HepG2 (cell line): ENCODE measurements around the gene TEKT2. TPM values are rescaled to one million over a fixed set of nuclear protein-coding genes. Genes with fewer than 3 reads are reported as not detected.

Experiments
- ATAC-seq: fragments of 200-7000 bp; cut with Tn5 transposase; 3 replicates; pipeline ENCODE4 v1.9.1; 2020; ENCODE audit warnings: mild to moderate bottlenecking, moderate library complexity
- BruUV-seq: library from RNA; stranded (reverse); fragments of 400-500 nt; replicated peaks from 2 replicates; lab custom pipeline; 2021; lab: Mats Ljungman, UMichigan
- CTCF ChIA-PET: fragments of 300-600 bp; formaldehyde crosslinking; extraction: SDS; loops from one replicate; lab custom pipeline; 2021; ENCODE audit warnings: low total read pairs, inconsistent platforms, low intra/inter-chr PET ratio; lab: Yijun Ruan, JAX
- POLR2A ChIA-PET: fragments of 350-600 bp; sonication (Branson Sonifier 250); formaldehyde crosslinking; loops from one replicate; lab custom pipeline; 2020; ENCODE audit warnings: antibody characterized with exemption, inconsistent platforms; lab: Yijun Ruan, JAX
- DNase-seq: peaks from one replicate; pipeline ENCODE4 v3.0.0-alpha.2; 2015; ENCODE audit warnings: low spot score
- FAIRE-seq: peaks from 3 replicates; lab custom pipeline; 2011; peaks lifted over from hg19 to GRCh38; lab: Jason Lieb, UNC
- H2AFZ ChIP-seq: one replicate; pipeline ENCODE4 v1.6.1; 2011; ENCODE audit warnings: low read length, inconsistent platforms
- H3K27ac ChIP-seq: fragments of 300-600 bp; 3 replicates; pipeline ENCODE4 v1.8.0; 2011; ENCODE audit warnings: mixed run types, mild to moderate bottlenecking, mixed read lengths, low read length, inconsistent platforms; ENCODE audit not compliant: insufficient read depth; ENCODE audit errors: extremely low read length
- H3K27me3 ChIP-seq, 2 experiments: fragments of 200-600 bp in 1 of 2; 2 replicates in 1 of 2; 3 replicates in 1 of 2; pipeline versions ENCODE4 v1.6.0 to v1.8.0; 2011; ENCODE audit warnings: low read length in 2 of 2, mild to moderate bottlenecking in 2 of 2, moderate library complexity in 2 of 2, inconsistent platforms in 1 of 2; ENCODE audit not compliant: insufficient read depth in 2 of 2, control insufficient read depth in 1 of 2
- H3K36me3 ChIP-seq, 2 experiments: fragments of 200-600 bp in 1 of 2; replicated peaks in 1 of 2; 2 replicates in 1 of 2; 3 replicates in 1 of 2; pipeline versions ENCODE4 v1.5.1 to v1.8.0; 2011; ENCODE audit warnings: low read length in 2 of 2, inconsistent platforms in 1 of 2; ENCODE audit not compliant: insufficient read depth in 2 of 2, control insufficient read depth in 1 of 2
- H3K4me1 ChIP-seq: 2 replicates; pipeline ENCODE4 v1.5.1; 2012; ENCODE audit warnings: low read length, inconsistent platforms; ENCODE audit not compliant: insufficient read depth
- H3K4me2 ChIP-seq: 2 replicates; pipeline ENCODE4 v1.6.0; 2011; ENCODE audit warnings: low read depth, low read length, inconsistent platforms
- H3K4me3 ChIP-seq, 3 experiments: fragments of 200-600 bp in 1 of 3; sonication (generic), shearing (Covaris generic) in 1 of 3; replicated peaks in 1 of 3; 2 replicates each; pipeline ENCODE4 v1.5.1; 2011 to 2016; ENCODE audit warnings: low read length in 3 of 3, inconsistent platforms in 2 of 3, low read depth in 2 of 3, mild to moderate bottlenecking in 2 of 3, control low read depth in 1 of 3, mixed read lengths in 1 of 3; ENCODE audit not compliant: insufficient read depth in 1 of 3
- H3K79me2 ChIP-seq: one replicate; pipeline ENCODE4 v1.6.1; 2011; ENCODE audit warnings: low read length, inconsistent platforms; ENCODE audit not compliant: insufficient read depth
- H3K9ac ChIP-seq: 2 replicates; pipeline ENCODE4 v1.6.0; 2011; ENCODE audit warnings: mild to moderate bottlenecking, low read depth, low read length, inconsistent platforms; ENCODE audit not compliant: insufficient read depth
- H3K9me3 ChIP-seq: 2 replicates; pipeline ENCODE4 v1.5.1; 2012; ENCODE audit warnings: mild to moderate bottlenecking, low read length
- H4K20me1 ChIP-seq: 2 replicates; pipeline ENCODE4 v1.6.0; 2011; ENCODE audit warnings: inconsistent platforms, mild to moderate bottlenecking, low read length, moderate library complexity; ENCODE audit not compliant: insufficient read depth
- AGO1 ChIP-seq: fragments of 200-400 bp; formaldehyde crosslinking; IDR thresholded peaks from 2 replicates; pipeline ENCODE4 v1.6.1; 2017; ENCODE audit warnings: mild to moderate bottlenecking, low read depth, low read length, moderate library complexity; ENCODE audit not compliant: poor library complexity, severe bottlenecking
- AGO2 ChIP-seq: fragments of 200-400 bp; formaldehyde crosslinking; optimal IDR thresholded peaks from 2 replicates; pipeline ENCODE3; 2017; ENCODE audit warnings: mild to moderate bottlenecking, low read depth, low read length, moderate library complexity
- HNRNPLL ChIP-seq: fragments of 200-400 bp; formaldehyde crosslinking; IDR thresholded peaks from 2 replicates; pipeline ENCODE4 v1.6.1; 2017; ENCODE audit warnings: mild to moderate bottlenecking, low read depth, low read length; ENCODE audit not compliant: poor library complexity, severe bottlenecking
- NCOR1 ChIP-seq: fragments of 200-600 bp; sonication (generic); IDR thresholded peaks from 2 replicates; pipeline ENCODE4 v1.7.0; 2017; ENCODE audit warnings: antibody characterized with exemption, low read length, borderline replicate concordance
- NR2F6 ChIP-seq, 2 experiments: IDR thresholded peaks; 2 replicates each; pipeline ENCODE4 v1.6.1; 2016; ENCODE audit warnings: antibody characterized with exemption in 1 of 2, mild to moderate bottlenecking in 1 of 2
- RBFOX2 ChIP-seq: fragments of 200-400 bp; formaldehyde crosslinking; IDR thresholded peaks from 2 replicates; pipeline ENCODE4 v1.6.1; 2017; ENCODE audit warnings: low read depth, mild to moderate bottlenecking, low read length
- SMYD3 ChIP-seq: sonication (generic); formaldehyde crosslinking; IDR thresholded peaks from 2 replicates; pipeline ENCODE4 v1.8.1; 2023; ENCODE audit warnings: mild to moderate bottlenecking, missing genetic modification reagents
- SNAPC2 ChIP-seq: sonication (generic); formaldehyde crosslinking; IDR thresholded peaks from 2 replicates; pipeline ENCODE4 v1.8.1; 2022; ENCODE audit warnings: mild to moderate bottlenecking, missing genetic modification reagents
- WGBS: methylation state at CpG from one replicate; pipeline ENCODE4 v1.1.6; 2017; ENCODE audit warnings: low lambda C conversion rate; 5-methylcytosine and 5-hydroxymethylcytosine counted together
- in situ Hi-C: cut with HindIII; loops from 2 replicates; pipeline ENCODE4 v1.10.0; 2017; ENCODE audit warnings: low pct_unique_long_range_greater_than_20kb; ENCODE audit not compliant: extremely low pct_ligation_motif_present
- intact Hi-C: fragments of 100-400 bp; cut with micrococcal nuclease; formaldehyde crosslinking; loops from one replicate; pipeline ENCODE4 v1.10.0; 2022; ENCODE audit not compliant: unreplicated experiment
- polyA plus RNA-seq, 8 experiments: library from polyadenylated mRNA; depleted of rRNA in 3 of 8; stranded (reverse) in 7 of 8; unstranded in 1 of 8; fragments of >200 nt; fragmentation: Illumina TruSeq in 4 of 8; extraction: Trizol in 4 of 8; gene quantifications; 2 replicates each; pipeline versions ENCODE4 v1.2.1 to v1.2.3, GENCODE V29; 2011 to 2016; ENCODE audit warnings: low read depth in 4 of 8, missing spikeins in 1 of 8, mixed read lengths in 1 of 8; ENCODE audit not compliant: insufficient read depth in 1 of 8
- total RNA-seq, 5 experiments: library from RNA; depleted of rRNA; stranded (reverse); fragments of >200 nt; fragmentation: Illumina TruSeq; extraction: Trizol; gene quantifications; 2 replicates each; pipeline ENCODE4 v1.2.3, GENCODE V29; 2016; ENCODE audit warnings: low read depth in 1 of 5
- TF ChIP-seq, protein P1 (sequence below): sonication (generic); formaldehyde crosslinking; IDR thresholded peaks from 2 replicates; pipeline ENCODE4 v1.4.0; 2020; ENCODE audit warnings: missing genetic modification reagents
- TF ChIP-seq, protein P2 (sequence below): IDR thresholded peaks from 2 replicates; pipeline ENCODE4 v1.6.1; 2016; ENCODE audit warnings: missing genetic modification reagents, missing compliant biosample characterization
- TF ChIP-seq, protein P3 (sequence below): IDR thresholded peaks from 2 replicates; pipeline ENCODE4 v1.6.1; 2018; ENCODE audit warnings: missing genetic modification reagents
- TF ChIP-seq, protein P4 (sequence below): sonication (generic); formaldehyde crosslinking; IDR thresholded peaks from 2 replicates; pipeline ENCODE4 v1.5.1; 2020; ENCODE audit warnings: mild to moderate bottlenecking, missing genetic modification reagents, moderate library complexity

TEKT2 gene
- total and polyA plus RNA-seq, 2 of the 13 experiments (the other 11 are each of a cell fraction or from before 2014, with no cell fraction given) = 0.31 to 0.38 TPM

DNA sequence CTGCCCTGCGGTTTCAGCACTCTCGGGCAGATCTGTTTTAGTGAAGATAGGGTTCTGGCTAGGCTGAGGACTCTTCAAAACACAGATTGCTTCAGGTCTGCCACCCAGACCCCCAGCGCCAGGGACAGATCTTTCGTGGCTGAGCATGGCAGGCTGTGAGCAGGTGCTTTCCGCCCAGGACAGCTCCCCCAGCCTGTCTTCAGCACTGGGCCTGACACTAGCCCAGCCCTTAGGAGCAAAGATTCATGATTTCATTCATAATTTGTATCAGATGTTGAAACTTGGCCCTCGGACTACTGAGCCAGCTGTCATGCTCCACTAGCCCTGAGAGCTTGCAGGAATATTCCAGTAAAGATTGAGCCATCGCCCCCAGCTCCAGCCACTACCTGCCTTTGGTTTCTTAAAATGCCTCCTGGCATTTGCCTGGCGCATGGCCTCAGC lies 10.7 kb downstream of the TEKT2 start (continued):
- TF ChIP-seq, protein P1, sequence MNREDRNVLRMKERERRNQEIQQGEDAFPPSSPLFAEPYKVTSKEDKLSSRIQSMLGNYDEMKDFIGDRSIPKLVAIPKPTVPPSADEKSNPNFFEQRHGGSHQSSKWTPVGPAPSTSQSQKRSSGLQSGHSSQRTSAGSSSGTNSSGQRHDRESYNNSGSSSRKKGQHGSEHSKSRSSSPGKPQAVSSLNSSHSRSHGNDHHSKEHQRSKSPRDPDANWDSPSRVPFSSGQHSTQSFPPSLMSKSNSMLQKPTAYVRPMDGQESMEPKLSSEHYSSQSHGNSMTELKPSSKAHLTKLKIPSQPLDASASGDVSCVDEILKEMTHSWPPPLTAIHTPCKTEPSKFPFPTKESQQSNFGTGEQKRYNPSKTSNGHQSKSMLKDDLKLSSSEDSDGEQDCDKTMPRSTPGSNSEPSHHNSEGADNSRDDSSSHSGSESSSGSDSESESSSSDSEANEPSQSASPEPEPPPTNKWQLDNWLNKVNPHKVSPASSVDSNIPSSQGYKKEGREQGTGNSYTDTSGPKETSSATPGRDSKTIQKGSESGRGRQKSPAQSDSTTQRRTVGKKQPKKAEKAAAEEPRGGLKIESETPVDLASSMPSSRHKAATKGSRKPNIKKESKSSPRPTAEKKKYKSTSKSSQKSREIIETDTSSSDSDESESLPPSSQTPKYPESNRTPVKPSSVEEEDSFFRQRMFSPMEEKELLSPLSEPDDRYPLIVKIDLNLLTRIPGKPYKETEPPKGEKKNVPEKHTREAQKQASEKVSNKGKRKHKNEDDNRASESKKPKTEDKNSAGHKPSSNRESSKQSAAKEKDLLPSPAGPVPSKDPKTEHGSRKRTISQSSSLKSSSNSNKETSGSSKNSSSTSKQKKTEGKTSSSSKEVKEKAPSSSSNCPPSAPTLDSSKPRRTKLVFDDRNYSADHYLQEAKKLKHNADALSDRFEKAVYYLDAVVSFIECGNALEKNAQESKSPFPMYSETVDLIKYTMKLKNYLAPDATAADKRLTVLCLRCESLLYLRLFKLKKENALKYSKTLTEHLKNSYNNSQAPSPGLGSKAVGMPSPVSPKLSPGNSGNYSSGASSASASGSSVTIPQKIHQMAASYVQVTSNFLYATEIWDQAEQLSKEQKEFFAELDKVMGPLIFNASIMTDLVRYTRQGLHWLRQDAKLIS (CRISPR knock-in tag) = no peak

DNA sequence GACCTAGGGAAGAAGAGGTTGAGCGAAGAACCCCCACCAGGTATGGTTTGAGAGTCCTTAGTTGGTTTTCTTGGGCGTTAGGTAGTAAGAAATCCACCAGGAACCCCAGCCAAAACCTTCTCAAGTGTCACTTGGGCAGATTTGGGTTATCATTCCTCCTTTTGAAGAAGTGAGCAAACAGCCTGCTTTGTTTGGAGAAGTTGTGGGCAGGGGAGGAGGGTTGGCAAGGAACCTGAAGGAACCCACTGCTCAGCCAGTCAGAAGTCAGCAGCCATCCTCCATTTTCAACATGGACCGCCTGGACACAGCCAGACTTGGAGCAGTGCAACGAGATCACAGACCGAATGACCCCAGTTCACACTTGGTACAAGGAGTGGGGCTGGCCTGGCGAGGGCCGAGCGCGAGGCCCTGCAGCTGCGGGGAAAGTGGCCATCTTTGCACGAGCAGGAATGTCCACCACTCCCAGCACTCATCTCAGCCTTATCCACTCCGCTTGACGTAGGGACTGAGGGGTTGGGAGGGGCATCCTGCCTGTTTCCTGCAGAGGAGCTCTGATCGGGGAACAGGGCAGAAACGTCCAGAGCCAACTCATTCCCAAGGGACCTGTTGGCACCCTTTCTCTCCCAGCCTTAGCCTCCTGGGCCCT lies 12.0 kb downstream of the TEKT2 start:
- H3K27ac ChIP-seq = no peak overlapping the region
- no peak for DNase-seq
- H3K9me3 ChIP-seq = no peaks in the 10 kb centered on the region
- peaks cover 6% of the 10 kb centered on the region for H3K79me2 ChIP-seq
- no peak overlapping the region for H3K4me3 ChIP-seq
- FAIRE-seq = no peak
- no peaks in the 10 kb centered on the region for H3K27me3 ChIP-seq
- H3K4me2 ChIP-seq = no peak overlapping the region
- H4K20me1 ChIP-seq = 0 out of 2 replicates have a peak, but pooled peaks cover 3% of the 10 kb centered on the region
- 93% methylated on average over 10 of the region's 15 CpGs for WGBS
- intact Hi-C loops = loop anchor here (5.0 kb wide), 1 partner anchor 191 kb away; no protein-coding TSS in a partner anchor
- TF ChIP-seq, protein P2, sequence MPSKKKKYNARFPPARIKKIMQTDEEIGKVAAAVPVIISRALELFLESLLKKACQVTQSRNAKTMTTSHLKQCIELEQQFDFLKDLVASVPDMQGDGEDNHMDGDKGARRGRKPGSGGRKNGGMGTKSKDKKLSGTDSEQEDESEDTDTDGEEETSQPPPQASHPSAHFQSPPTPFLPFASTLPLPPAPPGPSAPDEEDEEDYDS (CRISPR knock-in tag) = no peak
- TF ChIP-seq SMYD3 (CRISPR knock-in tag) (no peak), AGO1 (no peak), AGO2 (peak; percentile 51), NR2F6 (IDR thresholded peaks at IDR 0.05) (no peak), NR2F6 (CRISPR knock-in tag; IDR thresholded peaks at IDR 0.05) (no peak), NCOR1 (no peak), SNAPC2 (CRISPR knock-in tag) (no peak), HNRNPLL (no peak), RBFOX2 (0 out of 2 replicates have a peak, but pooled peaks have one; percentile 32)
- TF ChIP-seq, protein P3, sequence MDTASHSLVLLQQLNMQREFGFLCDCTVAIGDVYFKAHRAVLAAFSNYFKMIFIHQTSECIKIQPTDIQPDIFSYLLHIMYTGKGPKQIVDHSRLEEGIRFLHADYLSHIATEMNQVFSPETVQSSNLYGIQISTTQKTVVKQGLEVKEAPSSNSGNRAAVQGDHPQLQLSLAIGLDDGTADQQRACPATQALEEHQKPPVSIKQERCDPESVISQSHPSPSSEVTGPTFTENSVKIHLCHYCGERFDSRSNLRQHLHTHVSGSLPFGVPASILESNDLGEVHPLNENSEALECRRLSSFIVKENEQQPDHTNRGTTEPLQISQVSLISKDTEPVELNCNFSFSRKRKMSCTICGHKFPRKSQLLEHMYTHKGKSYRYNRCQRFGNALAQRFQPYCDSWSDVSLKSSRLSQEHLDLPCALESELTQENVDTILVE = no peak
- TF ChIP-seq, protein P4, sequence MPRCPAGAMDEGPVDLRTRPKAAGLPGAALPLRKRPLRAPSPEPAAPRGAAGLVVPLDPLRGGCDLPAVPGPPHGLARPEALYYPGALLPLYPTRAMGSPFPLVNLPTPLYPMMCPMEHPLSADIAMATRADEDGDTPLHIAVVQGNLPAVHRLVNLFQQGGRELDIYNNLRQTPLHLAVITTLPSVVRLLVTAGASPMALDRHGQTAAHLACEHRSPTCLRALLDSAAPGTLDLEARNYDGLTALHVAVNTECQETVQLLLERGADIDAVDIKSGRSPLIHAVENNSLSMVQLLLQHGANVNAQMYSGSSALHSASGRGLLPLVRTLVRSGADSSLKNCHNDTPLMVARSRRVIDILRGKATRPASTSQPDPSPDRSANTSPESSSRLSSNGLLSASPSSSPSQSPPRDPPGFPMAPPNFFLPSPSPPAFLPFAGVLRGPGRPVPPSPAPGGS (CRISPR knock-in tag) = no peak
- TF ChIP-seq, all 625 proteins: peak for 2
- ChIA-PET POLR2A (interaction anchor here (2.6 kb wide), 1 partner anchor 54 kb away, joined by 7 read pairs; the partner anchor contains the start of gene TRAPPC3), CTCF (interaction anchor here (5.0 kb wide), 1 partner anchor 38 kb away, joined by 104 read pairs; no protein-coding TSS in a partner anchor)
- in situ Hi-C loops = loop anchor here (5.0 kb wide), 1 partner anchor 36 kb away; no protein-coding TSS in a partner anchor
- ATAC-seq = no peak
- no peak overlapping the region for H3K9ac ChIP-seq
- H3K36me3 ChIP-seq = peaks cover 35 to 50% of the 10 kb centered on the region in 2 experiments
- BruUV-seq = no TSS peak
- H3K4me1 ChIP-seq = peaks cover 33% of the 10 kb centered on the region
- no peak overlapping the region for H2AFZ ChIP-seq
